ENCODE measurements around the gene ABCA1. TPM values are rescaled to one million over a fixed set of nuclear protein-coding genes. Genes with fewer than 3 reads are reported as not detected.

ABCA1 gene
- total and polyA plus RNA-seq, 2 of the 4 experiments (the other 2 are of a cell fraction): 5.8 to 52.2 TPM

GRCh38 chr9:104836767-104837166 is 91.2 kb downstream of the ABCA1 start:
- WGBS, 2 experiments (ENCODE audit: extremely low coverage in 2 of 2, insufficient read length in 1 of 2): no CpG with 5 or more reads among the region's 4 CpGs
- intact Hi-C loops (cut with micrococcal nuclease): no loop called here
- Histone ChIP-seq H4K91ac (ENCODE audit: insufficient read depth, low read depth, low read length) (no peak overlapping the region), H2AK9ac (replicated peaks; ENCODE audit: low read depth, low read length, poor library complexity) (no peak overlapping the region), H3K4me3 (ENCODE audit: insufficient read depth, low read depth, low read length) (no peak overlapping the region), H3K56ac (ENCODE audit: extremely low read depth, insufficient read depth, low read length) (no peak overlapping the region), H2AFZ (replicated peaks; ENCODE audit: low read length, poor library complexity) (no peak overlapping the region), H3K9me3 (ENCODE audit: control insufficient read depth, insufficient read depth, low read length) (no peaks in the 10 kb centered on the region), H2BK20ac (ENCODE audit: low read depth, low read length) (no peak overlapping the region), H4K20me1 (ENCODE audit: insufficient read depth, low read length) (no peaks in the 10 kb centered on the region; the same call in 1 of the 2 replicates), H3K14ac (replicated peaks; ENCODE audit: low read depth, low read length) (no peak overlapping the region), H3K4me1 (ENCODE audit: control insufficient read depth, insufficient read depth, low read length) (peaks cover 2% of the 10 kb centered on the region; the same call in 1 of the 2 replicates), H3K36me3 (ENCODE audit: control insufficient read depth, insufficient read depth, low read length) (peaks cover 68% of the 10 kb centered on the region), H3K79me1 (ENCODE audit: low read depth in 1 of 2, low read length in 2 of 2) (peaks cover 4 to 6% of the 10 kb centered on the region in 2 experiments; a peak in 1 of 4 replicates), H3K18ac (ENCODE audit: low read depth, low read length) (no peak overlapping the region), H3K27ac (ENCODE audit: insufficient read depth, low read length) (no peak overlapping the region), H2BK15ac (ENCODE audit: low read depth, low read length) (no peak overlapping the region), H2BK120ac (ENCODE audit: low read depth, low read length) (no peak overlapping the region), H3K4ac (ENCODE audit: low read depth, low read length) (no peak overlapping the region), H4K5ac (ENCODE audit: low read depth, low read length) (no peak overlapping the region), H2BK5ac (ENCODE audit: low read depth, low read length, poor library complexity, severe bottlenecking) (no peak overlapping the region), H3K4me2 (ENCODE audit: low read depth, low read length) (no peak overlapping the region), H4K8ac (ENCODE audit: low read depth in 2 of 2, low read length in 2 of 2) (no peak overlapping the region), H3K23ac (ENCODE audit: low read depth, low read length) (no peak overlapping the region), H3K27me3 (ENCODE audit: control insufficient read depth, insufficient read depth, low read length) (no peaks in the 10 kb centered on the region), H2AK5ac (ENCODE audit: low read depth, low read length) (no peak overlapping the region), H3K9ac (ENCODE audit: low read depth, low read length) (no peak overlapping the region), H3K9me1 (ENCODE audit: insufficient read depth, low read length) (peaks cover 16% of the 10 kb centered on the region)
- TF ChIP-seq SMC3 (IDR thresholded peaks at IDR 0.05; ENCODE audit: low read depth, low read length) (no peak), USF2 (IDR thresholded peaks at IDR 0.05; ENCODE audit: low read depth, low read length) (no peak), MAZ (IDR thresholded peaks at IDR 0.05; ENCODE audit: borderline replicate concordance, low read depth, low read length) (no peak), POLR2A (IDR thresholded peaks at IDR 0.05; ENCODE audit: low read depth, low read length) (no peak), FOS (IDR thresholded peaks at IDR 0.05; ENCODE audit: low read depth, low read length) (no peak), ELK1 (IDR thresholded peaks at IDR 0.05; ENCODE audit: borderline replicate concordance, low read depth, low read length) (no peak), RFX5 (IDR thresholded peaks at IDR 0.05; ENCODE audit: low read depth, low read length) (no peak), MAFK (IDR thresholded peaks at IDR 0.05; ENCODE audit: low read depth, low read length) (no peak), RAD21 (IDR thresholded peaks at IDR 0.05; ENCODE audit: low read length) (no peak), CEBPB (IDR thresholded peaks at IDR 0.05; ENCODE audit: low read depth, low read length) (no peak), CHD1 (IDR thresholded peaks at IDR 0.05; ENCODE audit: low read depth, low read length) (no peak), RCOR1 (IDR thresholded peaks at IDR 0.05; ENCODE audit: insufficient replicate concordance, low read length) (no peak), MXI1 (IDR thresholded peaks at IDR 0.05; ENCODE audit: borderline replicate concordance, low read depth, low read length) (no peak), CTCF (conservative IDR thresholded peaks at IDR 0.05; ENCODE audit: low read depth, low read length) (no peak), NFE2L2 (IDR thresholded peaks at IDR 0.05; ENCODE audit: low read depth, low read length) (no peak), BHLHE40 (IDR thresholded peaks at IDR 0.05; ENCODE audit: low read depth, low read length) (no peak)
- CTCF ChIA-PET: no interaction called here
- DNase-seq (no peak), ATAC-seq (ENCODE audit: low read depth) (no peak)
- BruUV-seq (replicated peaks): no TSS peak
- dilution Hi-C loops (cut with HindIII; ENCODE audit: low sequenced_read_pairs, unreplicated experiment): no loop called here
- POLR2A ChIA-PET (ENCODE audit: unreplicated experiment): no interaction called here
- in situ Hi-C loops (cut with MboI; ENCODE audit: low sequenced_read_pairs): no loop called here
